Ammon's horn (tissue), 1 donor: ENCODE measurements around the gene KIR2DL1.
A peak's percentile ranks its signal among the peaks of the same experiment; 100 is the strongest.
"Not testable (repeated sequence)": the region's sequence is repeated elsewhere in the genome, so short reads cannot be mapped to it uniquely, and the experiment has no call there.

Experiments used
- DNase-seq: peaks from one replicate; pipeline ENCODE4 v3.0.0-alpha.2; 2016; ENCODE audit warnings: low spot score

KIR2DL1 gene

GRCh38 chr19:54769646-54770045, at the start of gene KIR2DL1:
TSS of gene KIR2DL1 (plus strand) at chr19:54769793. CDS start at chr19:54769851, 58 bp downstream.
- not testable (repeated sequence) for DNase-seq

DNA sequence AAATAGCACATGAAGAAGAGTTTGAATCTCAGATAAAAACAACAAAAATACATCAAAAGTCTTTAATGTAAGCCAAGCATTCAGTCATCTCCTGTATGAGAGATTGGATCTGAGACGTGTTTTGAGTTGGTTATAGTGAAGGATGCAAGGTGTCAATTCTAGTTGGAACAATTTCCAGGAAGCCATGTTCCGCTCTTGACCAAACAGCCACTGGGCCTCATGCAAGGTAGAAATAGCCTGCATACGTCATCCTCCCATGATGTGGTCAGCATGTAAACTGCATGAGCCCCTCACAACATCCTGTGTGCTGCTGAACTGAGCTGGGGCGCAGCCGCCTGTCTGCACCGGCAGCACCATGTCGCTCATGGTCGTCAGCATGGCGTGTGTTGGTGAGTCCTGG, 45.5 kb upstream of the KIR2DL1 start, which contains the start of gene KIR3DL3:
Gene KIR3DL3 (plus strand): TSS at position 301 of the 400 bp plus-strand sequence. CDS start 55 bp downstream, at position 356.
- no peak for DNase-seq

DNA sequence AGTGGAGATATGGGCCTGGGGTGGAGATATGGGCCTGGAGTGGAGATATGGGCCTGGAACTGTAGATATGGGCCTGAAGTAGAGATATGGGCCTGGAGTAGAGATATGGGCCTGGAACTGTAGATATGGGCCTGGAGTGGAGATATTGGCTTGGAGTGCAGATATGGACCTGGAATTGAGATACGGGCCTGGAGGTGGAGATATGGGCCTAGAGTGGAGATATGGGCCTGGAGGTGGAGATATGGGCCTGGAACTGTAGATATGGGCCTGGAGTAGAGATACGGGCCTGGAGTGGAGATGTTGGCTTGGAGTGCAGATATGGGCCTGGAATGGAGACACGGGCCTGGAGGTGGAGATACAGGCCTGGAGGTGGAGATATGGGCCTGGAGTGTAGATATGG, 44.9 kb upstream of the KIR2DL1 start:
- no peak for DNase-seq

DNA sequence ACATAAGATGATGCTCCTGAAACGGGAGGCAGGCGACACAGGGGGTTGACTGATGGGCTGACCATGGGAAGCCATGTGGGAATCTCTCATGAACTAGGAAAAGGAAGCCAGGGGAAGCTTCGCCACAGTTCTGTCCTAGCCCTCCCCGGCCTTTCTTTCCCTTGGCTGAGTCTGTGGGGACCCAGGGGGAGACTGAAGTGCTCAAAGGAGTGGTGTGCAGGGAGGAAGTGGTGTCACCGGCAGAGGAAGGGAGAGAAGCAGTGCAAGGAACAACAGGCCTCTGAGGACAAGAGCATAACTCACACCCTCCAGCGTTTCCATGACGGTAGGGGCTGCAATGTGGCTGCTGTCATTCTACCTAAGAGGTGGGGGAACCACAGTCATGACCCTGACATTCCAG, 44.3 kb upstream of the KIR2DL1 start:
- DNase-seq: no peak

DNA sequence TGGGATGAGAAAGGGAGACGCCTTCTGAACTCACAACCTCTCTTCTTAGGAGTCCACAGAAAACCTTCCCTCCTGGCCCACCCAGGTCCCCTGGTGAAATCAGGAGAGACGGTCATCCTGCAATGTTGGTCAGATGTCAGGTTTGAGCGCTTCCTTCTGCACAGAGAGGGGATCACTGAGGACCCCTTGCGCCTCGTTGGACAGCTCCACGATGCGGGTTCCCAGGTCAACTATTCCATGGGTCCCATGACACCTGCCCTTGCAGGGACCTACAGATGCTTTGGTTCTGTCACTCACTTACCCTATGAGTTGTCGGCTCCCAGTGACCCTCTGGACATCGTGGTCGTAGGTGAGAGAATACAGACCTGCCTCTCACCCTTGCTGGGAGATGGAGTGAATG, 42.0 kb upstream of the KIR2DL1 start:
- no peak for DNase-seq

GRCh38 chr19:54728167-54728566, 41.4 kb upstream of the KIR2DL1 start:
- DNase-seq: no peak

GRCh38 chr19:54729416-54730188, 40.0 kb upstream of the KIR2DL1 start:
- DNase-seq: no peak

DNA sequence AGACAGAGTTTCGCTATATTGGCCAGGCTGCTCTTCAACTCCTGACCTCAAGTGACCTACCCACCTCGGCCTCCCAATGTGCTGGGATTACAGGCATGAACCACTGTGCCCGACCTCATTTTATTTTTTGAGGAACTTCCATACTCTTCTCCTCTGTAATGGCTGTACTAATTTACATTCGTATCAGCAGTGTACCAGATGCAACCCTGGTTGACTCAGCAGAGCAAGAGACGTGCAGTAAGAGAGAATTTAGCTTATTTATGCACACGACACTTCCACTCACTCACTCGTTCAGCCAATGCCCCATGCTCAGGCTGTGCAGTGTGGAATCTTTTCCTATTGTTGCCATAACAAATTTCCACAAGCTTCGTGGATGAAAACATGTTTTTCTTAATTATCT, 38.4 kb upstream of the KIR2DL1 start:
- no peak for DNase-seq

GRCh38 chr19:54738306-54738705, 31.3 kb upstream of the KIR2DL1 start, which contains the start of gene KIR2DL3:
TSS of gene KIR2DL3 (plus strand) at chr19:54738513. CDS start at chr19:54738546, 33 bp downstream.
- DNase-seq: not testable (repeated sequence)

- no peak for DNase-seq
Observed at GRCh38 chr19:54738715-54739114, 30.9 kb upstream of the KIR2DL1 start.

DNA sequence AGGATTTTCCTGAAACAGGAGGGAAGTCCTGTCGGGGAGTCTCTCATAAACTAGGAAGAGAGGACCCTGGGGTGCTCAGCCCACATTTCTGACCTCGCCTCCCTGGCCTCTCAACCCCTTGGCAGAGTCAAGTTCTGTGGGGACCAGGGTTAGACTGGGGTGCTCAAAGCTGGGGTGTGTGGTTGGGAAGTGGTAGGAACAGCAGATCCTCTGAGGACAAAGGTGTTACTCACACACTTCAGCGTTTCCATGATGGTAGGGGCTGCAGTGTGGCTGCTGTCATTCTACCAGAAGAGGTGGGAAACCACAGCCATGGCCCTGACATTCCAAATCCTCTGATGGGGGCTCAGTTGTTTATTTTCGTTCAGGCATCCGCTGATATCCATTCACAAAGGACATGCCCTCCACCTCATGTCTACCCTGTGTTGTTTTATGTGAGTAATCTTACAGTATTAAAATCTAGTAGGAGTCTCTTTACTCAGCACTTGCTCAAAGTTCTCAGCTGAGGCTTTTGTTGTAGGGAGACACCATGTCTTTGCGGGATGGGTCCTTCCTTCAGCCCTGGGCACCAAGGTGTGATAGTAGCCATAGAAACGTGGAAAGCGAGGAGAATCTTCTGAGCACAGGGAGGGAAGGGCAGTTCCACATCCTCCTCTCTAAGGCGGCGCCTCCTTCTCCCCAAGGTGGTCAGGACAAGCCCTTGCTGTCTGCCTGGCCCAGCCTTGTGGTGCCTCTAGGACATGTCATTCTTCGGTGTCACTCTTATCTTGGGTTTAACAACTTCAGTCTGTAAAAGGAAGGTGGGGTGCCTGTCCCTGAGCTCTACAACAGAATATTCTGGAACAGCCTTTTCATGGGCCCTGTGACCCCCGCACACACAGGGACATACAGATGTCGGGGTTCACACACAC, 29.8 kb upstream of the KIR2DL1 start:
- no peak for DNase-seq

- DNase-seq: not testable (repeated sequence)
Observed at GRCh38 chr19:54741950-54742349, 27.6 kb upstream of the KIR2DL1 start.

GRCh38 chr19:54744080-54744479, 25.5 kb upstream of the KIR2DL1 start:
- not testable (repeated sequence) for DNase-seq

GRCh38 chr19:54747614-54748322, 21.8 kb upstream of the KIR2DL1 start:
- DNase-seq: peak; percentile 4

DNA sequence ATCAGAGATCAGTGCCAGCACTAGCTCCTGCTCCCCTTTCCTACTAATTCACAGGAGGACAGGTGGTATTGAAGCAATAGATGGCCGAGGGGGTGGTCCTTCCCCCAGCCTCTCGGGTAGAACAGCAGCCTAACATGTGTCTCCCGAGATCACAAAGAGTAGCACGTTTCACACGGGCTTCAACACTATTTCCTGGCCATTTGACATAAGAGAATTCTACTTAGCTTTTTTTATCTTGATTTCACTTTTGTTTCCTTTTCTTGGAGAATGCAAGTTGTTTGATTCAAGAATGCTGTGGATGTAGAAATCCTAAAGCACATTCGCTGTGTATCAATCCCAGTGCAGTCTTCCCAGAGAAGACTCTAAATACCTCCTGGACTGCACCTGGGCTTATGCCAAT, 19.3 kb upstream of the KIR2DL1 start:
- DNase-seq: not testable (repeated sequence)

- not testable (repeated sequence) for DNase-seq
Observed at GRCh38 chr19:54756204-54757110, 13.1 kb upstream of the KIR2DL1 start.

DNA sequence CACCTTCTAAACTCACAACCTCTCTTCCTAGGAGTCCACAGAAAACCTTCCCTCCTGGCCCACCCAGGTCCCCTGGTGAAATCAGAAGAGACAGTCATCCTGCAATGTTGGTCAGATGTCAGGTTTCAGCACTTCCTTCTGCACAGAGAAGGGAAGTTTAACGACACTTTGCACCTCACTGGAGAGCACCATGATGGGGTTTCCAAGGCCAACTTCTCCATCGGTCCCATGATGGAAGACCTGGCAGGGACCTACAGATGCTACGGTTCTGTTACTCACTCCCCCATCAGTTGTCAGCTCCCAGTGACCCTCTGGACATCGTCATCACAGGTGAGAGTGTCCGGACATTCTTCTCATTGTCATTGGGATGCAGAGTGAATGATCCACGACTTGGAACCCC, 11.0 kb upstream of the KIR2DL1 start:
- not testable (repeated sequence) for DNase-seq

DNA sequence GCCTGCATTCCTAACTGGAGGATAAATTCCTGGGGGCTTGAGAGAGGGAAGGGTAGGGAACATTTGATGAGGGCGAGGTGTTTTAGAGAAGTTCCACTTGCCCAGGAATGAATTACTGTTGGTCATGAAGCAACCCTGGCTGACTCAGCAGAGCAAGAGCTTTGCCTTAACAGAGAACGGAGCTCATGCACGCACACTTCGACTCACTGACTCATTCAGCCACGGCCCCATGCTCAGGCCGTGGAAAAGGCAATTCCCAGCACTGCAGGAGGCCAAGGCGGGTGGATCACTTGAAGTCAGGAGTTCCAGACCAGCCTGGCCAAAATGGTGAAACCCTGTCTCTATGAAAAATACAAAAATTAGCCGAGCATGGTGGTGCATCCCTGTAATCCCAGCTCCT, 5.4 kb upstream of the KIR2DL1 start:
- not testable (repeated sequence) for DNase-seq

DNA sequence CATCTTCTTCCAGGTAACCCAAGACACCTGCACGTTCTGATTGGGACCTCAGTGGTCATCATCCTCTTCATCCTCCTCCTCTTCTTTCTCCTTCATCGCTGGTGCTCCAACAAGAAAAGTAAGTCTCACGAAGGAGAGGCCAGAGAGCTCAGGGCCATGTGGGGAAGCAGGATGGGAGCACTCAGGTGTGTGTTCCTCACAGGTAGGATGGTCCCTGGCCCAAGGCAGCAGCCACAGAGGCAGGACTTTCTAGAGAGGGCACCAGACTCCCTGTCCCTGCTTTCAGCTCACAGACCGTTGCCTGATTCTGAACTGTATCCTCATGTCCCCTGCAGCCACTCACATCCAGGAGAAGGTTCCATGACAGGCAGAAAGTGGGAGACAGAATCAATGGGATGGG, 3.1 kb upstream of the KIR2DL1 start:
- DNase-seq: not testable (repeated sequence)

GRCh38 chr19:54770511-54770910, 918 bp downstream of the KIR2DL1 start:
- not testable (repeated sequence) for DNase-seq
